DND-41 (cell line): ENCODE measurements around the gene ZDHHC11.

Source experiments
- CTCF ChIP-seq: IDR thresholded peaks from 2 replicates; pipeline ENCODE4 v1.5.1; 2012; ENCODE audit warnings: borderline replicate concordance, low read length, moderate library complexity, mild to moderate bottlenecking; ENCODE audit not compliant: poor library complexity, severe bottlenecking; ENCODE audit errors: extremely low read depth
- EZH2 ChIP-seq: IDR thresholded peaks from 3 replicates; pipeline ENCODE4 v1.6.1; 2012; ENCODE audit warnings: borderline replicate concordance, low read depth, mild to moderate bottlenecking, moderate library complexity, low read length, inconsistent platforms; ENCODE audit not compliant: severe bottlenecking

GRCh38 chr5:815449-815848 is 35.3 kb downstream of the ZDHHC11 start:
- no peak for TF ChIP-seq CTCF
- no peak for TF ChIP-seq EZH2
